IPS-11a (cell line): ENCODE results near the gene L1CAM.

Experiments used
- H3K4me3 ChIP-seq: one replicate; pipeline ENCODE4 v1.5.1; 2013; ENCODE audit warnings: low read depth, low read length, control low read depth

Gene L1CAM

DNA sequence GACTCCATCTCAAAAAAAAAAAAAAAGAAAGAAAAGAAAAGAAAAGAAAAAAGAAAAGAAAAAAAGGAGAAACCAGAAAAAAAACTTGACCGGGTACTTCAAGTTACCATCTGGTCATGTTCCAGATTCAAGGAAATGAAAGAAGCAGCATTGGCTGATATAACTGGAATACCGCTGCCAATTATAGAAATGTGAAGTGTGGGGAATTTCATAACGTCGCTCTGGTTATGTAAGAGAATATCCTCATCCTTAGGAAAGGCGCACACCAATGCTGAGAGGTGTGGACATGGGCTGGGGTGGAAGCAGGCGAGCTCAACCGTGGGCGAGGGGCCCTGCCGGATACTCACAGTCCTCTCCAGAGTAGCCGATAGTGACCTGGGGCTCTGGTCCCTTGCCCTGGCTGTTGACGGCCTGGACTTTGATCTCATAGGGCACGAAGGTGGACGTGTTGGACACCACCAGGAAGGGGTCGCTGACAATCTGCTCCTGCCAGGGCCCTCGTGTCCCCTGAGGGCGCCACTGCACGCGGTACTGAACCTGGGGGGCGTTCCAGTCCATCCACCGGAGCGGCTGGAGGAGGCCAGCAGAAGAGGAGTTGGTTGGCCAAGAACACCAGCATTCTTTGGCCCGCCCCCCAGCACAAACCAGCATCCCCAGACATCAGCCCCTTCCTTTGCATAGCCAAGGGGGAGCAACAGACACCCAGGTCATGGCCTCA, 19.5 kb downstream of the L1CAM start:
- no peak overlapping the region for H3K4me3 ChIP-seq

- no peak overlapping the region for H3K4me3 ChIP-seq
Measured at GRCh38 chrX:153865685-153866084, 20.3 kb downstream of the L1CAM start.

DNA sequence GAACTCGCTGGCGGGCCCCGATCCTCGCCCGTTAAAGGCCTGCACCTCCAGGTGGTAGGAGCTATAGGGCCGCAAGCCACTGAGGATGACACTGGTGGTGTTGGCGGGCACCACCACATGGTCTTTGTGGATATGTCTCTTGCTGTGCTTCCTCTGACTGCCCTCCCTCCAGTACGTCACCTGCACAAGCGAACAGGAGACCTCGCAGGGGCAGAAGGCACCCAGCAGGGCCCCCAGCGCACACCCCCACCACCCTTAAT, 20.7 kb downstream of the L1CAM start:
- H3K4me3 ChIP-seq = no peak overlapping the region

DNA sequence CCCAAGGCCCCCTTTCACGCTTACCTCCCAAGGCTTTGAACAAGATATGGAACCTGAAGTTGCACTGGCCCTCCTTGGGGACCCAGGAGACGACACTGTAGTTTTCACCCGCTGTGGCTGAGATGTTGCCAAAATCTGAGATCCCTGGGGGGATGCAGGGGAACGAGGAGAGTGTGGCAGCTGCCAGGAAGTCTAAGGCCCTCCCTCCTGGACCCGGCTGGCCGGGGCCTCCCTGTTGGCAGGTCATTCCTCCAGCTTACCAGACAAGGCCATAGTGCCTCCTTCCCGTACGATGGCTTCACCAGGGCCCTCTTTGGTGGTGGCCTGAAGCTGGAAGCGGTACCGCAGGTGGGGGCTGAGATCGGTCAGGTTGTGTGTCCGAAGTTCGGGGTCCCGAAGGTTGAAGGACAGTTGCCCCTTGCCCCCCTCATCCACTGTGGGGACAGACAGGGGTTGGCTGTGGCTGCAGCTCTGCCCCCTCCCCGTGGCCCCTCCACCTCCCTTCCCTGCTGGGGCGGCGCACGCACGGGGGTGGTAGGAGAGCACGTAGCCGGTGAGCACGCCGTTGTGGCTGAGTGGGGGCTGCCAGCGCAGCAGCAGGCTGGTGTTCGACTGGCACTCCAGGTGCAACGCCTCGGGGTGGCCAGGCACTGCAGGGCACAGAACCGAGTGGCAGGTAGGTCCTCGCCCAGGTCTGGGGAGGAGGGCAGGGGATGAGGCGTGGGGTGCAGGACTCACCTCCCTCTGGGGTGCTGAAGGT, 21.2 kb downstream of the L1CAM start:
- H3K4me3 ChIP-seq = no peak overlapping the region

- H3K4me3 ChIP-seq = no peak overlapping the region
Measured at GRCh38 chrX:153864101-153864500, 21.9 kb downstream of the L1CAM start.

GRCh38 chrX:153863251-153863991, 22.6 kb downstream of the L1CAM start:
- H3K4me3 ChIP-seq = no peak overlapping the region

DNA sequence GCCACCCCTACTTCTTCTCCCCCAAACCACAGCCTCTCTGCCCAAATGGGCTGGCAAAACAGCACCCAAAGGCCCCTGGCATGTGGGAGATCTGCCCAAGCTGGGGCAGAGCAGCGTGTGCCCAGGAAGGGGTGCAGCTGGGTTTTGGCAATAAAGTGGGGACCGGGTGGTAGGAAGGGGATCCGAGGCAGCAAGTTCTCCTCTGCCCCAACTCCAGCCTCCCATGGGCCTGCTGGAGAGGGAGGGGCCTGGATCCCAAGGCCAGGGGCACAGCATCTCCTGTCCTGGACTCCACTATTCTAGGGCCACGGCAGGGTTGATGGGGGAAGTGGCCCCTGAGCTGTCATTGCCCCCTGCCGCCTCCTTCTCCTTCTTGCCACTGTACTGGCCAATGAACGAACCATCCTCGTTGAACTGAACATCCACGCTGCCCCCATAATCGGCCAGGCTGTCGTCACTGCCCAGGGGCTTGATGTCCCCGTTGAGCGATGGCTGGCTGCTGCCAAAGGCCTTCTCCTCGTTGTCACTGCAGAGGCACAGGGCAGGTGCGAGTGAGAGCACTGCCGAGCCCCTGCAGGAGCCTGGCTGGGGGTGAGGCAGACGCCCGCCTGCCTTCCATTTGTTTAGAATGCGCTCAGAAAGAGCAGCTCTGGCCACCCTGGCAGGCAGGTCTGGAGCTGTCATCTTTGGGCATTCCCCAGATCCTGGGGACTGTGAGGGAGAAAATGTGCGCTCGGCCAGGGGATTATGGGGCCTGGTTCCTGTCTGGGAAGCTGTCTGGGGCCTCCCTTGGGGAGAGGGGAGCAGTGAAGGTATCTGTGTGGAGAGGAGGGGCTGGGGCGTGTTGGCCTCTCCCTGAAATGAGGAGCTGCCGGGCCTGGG, 23.4 kb downstream of the L1CAM start:
- no peak overlapping the region for H3K4me3 ChIP-seq

GRCh38 chrX:153861733-153862310, 24.2 kb downstream of the L1CAM start:
- H3K4me3 ChIP-seq = no peak overlapping the region

DNA sequence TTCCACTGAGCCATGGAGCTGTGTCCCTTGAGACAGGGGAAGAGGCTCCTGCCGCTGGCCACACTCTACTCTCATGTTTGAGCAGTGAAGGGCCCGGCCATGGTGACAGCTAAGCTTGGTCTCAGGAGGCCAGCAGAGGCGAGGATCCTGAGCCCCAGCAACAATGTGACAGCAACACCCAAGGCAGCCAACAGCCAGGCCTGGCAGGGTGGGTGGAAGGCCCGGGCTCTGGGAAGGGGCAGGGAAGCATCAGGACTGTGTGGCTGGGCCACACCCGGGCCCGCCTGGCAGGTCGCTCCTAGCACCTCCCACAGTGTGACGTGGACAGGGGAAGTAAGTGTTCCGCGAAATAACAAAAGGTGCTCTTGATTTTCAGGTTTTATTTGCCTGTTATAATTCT, 24.8 kb downstream of the L1CAM start:
- H3K4me3 ChIP-seq = no peak overlapping the region

DNA sequence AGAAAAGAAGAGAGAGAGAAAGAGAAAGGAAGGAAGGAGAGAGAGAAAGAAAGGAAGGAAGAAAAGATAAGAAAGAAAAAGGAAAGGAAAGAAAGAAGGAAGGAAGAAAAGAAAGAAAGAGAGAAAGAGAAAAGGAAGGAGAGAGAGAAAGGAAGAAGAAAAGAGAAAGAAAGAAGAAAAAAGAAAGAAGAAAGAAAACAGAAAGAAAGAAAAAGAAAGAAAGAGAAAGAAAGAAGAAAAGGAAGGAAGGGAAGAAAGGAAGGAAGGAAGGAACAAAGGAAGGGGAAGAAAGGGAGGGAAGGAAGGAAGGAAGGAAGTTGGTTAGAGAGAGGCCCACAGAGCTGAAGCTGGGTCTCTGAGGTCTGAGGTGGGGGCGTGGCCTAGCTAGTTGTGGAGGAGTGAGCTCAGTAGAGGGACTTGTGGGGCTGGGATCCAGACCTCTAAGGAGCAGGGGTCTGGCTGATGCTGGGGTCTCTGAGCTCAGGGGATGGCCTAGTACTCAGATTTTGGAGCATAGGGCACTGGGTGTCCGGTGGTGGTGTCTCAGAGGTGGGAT, 28.5 kb downstream of the L1CAM start:
- H3K4me3 ChIP-seq = no peak overlapping the region

- H3K4me3 ChIP-seq = no peak overlapping the region
Measured at GRCh38 chrX:153854702-153855101, 31.3 kb downstream of the L1CAM start.

- no peak overlapping the region for H3K4me3 ChIP-seq
Measured at GRCh38 chrX:153853902-153854267, 32.1 kb downstream of the L1CAM start.

DNA sequence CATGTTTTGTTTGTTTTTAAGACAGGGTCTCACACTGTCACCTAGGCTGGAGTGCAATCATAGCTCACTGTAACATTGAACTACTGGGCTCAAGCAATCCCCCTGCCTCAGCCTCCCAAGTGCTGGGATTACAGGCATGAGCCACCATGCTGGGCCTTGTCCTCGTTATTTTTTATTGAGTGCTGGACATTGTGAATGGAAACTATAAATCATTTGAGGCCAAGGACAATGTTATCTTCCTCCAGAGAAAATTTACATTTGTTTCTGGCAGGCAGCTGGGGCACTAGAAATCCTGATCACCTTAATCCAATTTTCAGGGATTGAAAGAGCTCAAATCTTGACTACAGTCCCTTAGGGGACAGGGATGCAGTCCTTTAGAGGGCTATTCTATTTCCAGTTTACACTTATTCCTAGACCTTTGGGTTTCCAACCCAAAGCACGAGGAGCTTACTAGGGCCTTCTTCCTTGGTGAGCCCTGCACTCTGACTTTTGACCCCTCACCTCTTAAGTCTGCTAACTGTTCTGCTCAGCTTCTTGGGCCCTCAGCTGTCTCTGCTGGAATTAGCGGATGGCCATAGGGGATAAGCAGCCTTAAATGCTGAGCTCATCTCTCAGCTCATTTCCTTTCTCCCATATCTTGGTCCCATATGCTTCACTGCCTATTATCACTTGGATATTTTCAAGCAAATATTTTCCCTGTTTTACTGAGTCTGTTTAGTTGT, 32.6 kb downstream of the L1CAM start:
- H3K4me3 ChIP-seq = no peak overlapping the region

GRCh38 chrX:153851981-153852380, 34.0 kb downstream of the L1CAM start:
- no peak overlapping the region for H3K4me3 ChIP-seq

- H3K4me3 ChIP-seq = no peak overlapping the region
Measured at GRCh38 chrX:153848325-153848724, 37.6 kb downstream of the L1CAM start.

GRCh38 chrX:153845842-153846241, 40.1 kb downstream of the L1CAM start:
- no peak overlapping the region for H3K4me3 ChIP-seq

DNA sequence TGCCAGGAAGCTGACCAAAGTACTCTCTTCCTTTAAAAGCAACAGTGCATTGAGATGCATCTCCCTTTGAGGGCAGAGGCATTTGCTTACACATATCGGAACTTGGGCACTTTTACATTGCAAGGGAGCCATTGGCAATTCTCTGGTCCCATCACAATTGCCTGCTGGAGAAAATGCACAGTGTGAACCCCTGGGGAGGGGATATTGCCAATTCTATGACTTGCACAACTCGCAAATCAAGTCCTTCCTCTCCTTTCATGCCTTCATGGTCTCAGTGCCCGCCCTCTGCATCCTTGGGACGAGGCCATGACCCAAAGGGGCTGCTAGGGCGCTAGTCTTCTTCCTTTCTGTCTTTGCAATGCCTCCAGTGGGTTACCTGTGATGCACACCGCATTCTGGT, 40.8 kb downstream of the L1CAM start:
- no peak overlapping the region for H3K4me3 ChIP-seq

DNA sequence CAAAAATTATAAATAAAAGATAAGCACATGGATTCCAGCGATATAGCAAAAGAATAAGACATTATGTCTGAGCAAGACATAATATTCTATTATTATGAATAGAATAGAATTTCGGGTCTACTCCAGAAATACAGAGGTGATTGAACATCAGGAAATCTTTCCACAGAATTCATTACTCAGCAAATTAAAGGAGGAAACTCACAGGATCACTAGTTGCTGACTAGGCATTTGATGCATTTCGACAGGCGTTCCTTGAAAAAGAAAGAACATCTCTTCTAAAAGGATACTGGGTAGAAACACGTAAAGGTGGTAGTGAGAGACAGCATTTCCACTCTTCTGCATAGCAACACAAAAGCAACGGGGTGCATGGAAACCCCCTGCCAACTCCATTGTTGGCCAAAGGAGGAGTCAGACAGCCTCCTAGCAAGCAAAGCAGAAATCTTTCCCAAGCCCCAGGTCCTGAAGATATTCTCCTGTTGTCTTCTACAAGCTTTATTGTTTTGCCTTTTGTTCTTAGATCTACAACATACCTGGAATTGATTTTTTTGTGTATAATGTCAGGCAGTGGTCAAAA, 41.4 kb downstream of the L1CAM start:
- H3K4me3 ChIP-seq = no peak overlapping the region

- no peak overlapping the region for H3K4me3 ChIP-seq
Measured at GRCh38 chrX:153836921-153837320, 49.1 kb downstream of the L1CAM start.

GRCh38 chrX:153832728-153833127, 53.2 kb downstream of the L1CAM start:
- H3K4me3 ChIP-seq = no peak overlapping the region
